HepG2 (cell line): ENCODE measurements around the gene RAB20. TPM values are rescaled to one million over a fixed set of nuclear protein-coding genes. Genes with fewer than 3 reads are reported as not detected.
A peak's percentile ranks its signal among the peaks of the same experiment; 100 is the strongest.

ENCODE experiments used
- ARID5B ChIP-seq: IDR thresholded peaks from 2 replicates; pipeline ENCODE4 v1.4.0; 2020; ENCODE audit warnings: mild to moderate bottlenecking, missing genetic modification reagents
- ASH2L ChIP-seq: fragments of 300-600, 200-600 bp; sonication (generic); IDR thresholded peaks from 2 replicates; pipeline ENCODE4 v1.7.0; 2017; ENCODE audit warnings: low read depth, mild to moderate bottlenecking, moderate library complexity, mixed read lengths, low read length; ENCODE audit not compliant: insufficient read length
- ATF1 ChIP-seq: IDR thresholded peaks from 2 replicates; pipeline ENCODE4 v1.6.1; 2016; ENCODE audit warnings: mild to moderate bottlenecking, control low read depth
- ETV5 ChIP-seq: IDR thresholded peaks from 2 replicates; pipeline ENCODE4 v1.6.1; 2018; ENCODE audit warnings: missing biosample characterization, missing genetic modification reagents, inconsistent platforms, borderline replicate concordance
- GATAD2A ChIP-seq: IDR thresholded peaks from 2 replicates; pipeline ENCODE4 v1.6.1; 2016
- HDAC1 ChIP-seq: sonication (generic); formaldehyde crosslinking; IDR thresholded peaks from 2 replicates; pipeline ENCODE4 v1.5.1; 2020; ENCODE audit warnings: mild to moderate bottlenecking, missing genetic modification reagents
- HIVEP1 ChIP-seq: sonication (generic); formaldehyde crosslinking; IDR thresholded peaks from 2 replicates; pipeline ENCODE4 v1.4.0; 2020; ENCODE audit warnings: mild to moderate bottlenecking, missing genetic modification reagents
- KDM4B ChIP-seq: sonication (generic); formaldehyde crosslinking; IDR thresholded peaks from 2 replicates; pipeline ENCODE4 v1.4.0; 2020; ENCODE audit warnings: missing genetic modification reagents
- NR2C2 ChIP-seq: sonication (generic); formaldehyde crosslinking; IDR thresholded peaks from 2 replicates; pipeline ENCODE4 v1.4.0; 2020; ENCODE audit warnings: missing genetic modification reagents, mild to moderate bottlenecking, moderate library complexity, borderline replicate concordance
- NR2F6 ChIP-seq, 2 experiments: IDR thresholded peaks; 2 replicates each; pipeline ENCODE4 v1.6.1; 2016; ENCODE audit warnings: antibody characterized with exemption in 1 of 2, mild to moderate bottlenecking in 1 of 2
- PITX1 ChIP-seq: sonication (generic); formaldehyde crosslinking; IDR thresholded peaks from 2 replicates; pipeline ENCODE4 v1.5.1; 2020; ENCODE audit warnings: mild to moderate bottlenecking, missing genetic modification reagents
- SAP130 ChIP-seq: IDR thresholded peaks from 2 replicates; pipeline ENCODE4 v1.6.1; 2016; ENCODE audit warnings: low read depth
- SIX4 ChIP-seq: sonication (generic); formaldehyde crosslinking; IDR thresholded peaks from 2 replicates; pipeline ENCODE4 v1.4.0; 2020; ENCODE audit warnings: missing genetic modification reagents
- SOX5 ChIP-seq: IDR thresholded peaks from 2 replicates; pipeline ENCODE4 v1.6.1; 2016; ENCODE audit warnings: borderline replicate concordance
- ZNF430 ChIP-seq: sonication (generic); formaldehyde crosslinking; IDR thresholded peaks from 2 replicates; pipeline ENCODE4 v1.9.0; 2021; ENCODE audit warnings: mild to moderate bottlenecking, missing genetic modification reagents
- ZNF878 ChIP-seq: sonication (generic); formaldehyde crosslinking; IDR thresholded peaks from 2 replicates; pipeline ENCODE4 v1.8.1; 2023; ENCODE audit warnings: mild to moderate bottlenecking, missing genetic modification reagents, moderate library complexity
- polyA plus RNA-seq, 8 experiments: library from polyadenylated mRNA; depleted of rRNA in 3 of 8; stranded (reverse) in 7 of 8; unstranded in 1 of 8; fragments of >200 nt; fragmentation: Illumina TruSeq in 4 of 8; extraction: Trizol in 4 of 8; gene quantifications; 2 replicates each; pipeline versions ENCODE4 v1.2.1 to v1.2.3, GENCODE V29; 2011 to 2016; ENCODE audit warnings: low read depth in 4 of 8, missing spikeins in 1 of 8, mixed read lengths in 1 of 8; ENCODE audit not compliant: insufficient read depth in 1 of 8
- total RNA-seq, 5 experiments: library from RNA; depleted of rRNA; stranded (reverse); fragments of >200 nt; fragmentation: Illumina TruSeq; extraction: Trizol; gene quantifications; 2 replicates each; pipeline ENCODE4 v1.2.3, GENCODE V29; 2016; ENCODE audit warnings: low read depth in 1 of 5
- TF ChIP-seq, protein P1 (sequence below): IDR thresholded peaks from 2 replicates; pipeline ENCODE4 v1.6.1; 2018; ENCODE audit warnings: missing genetic modification reagents
- TF ChIP-seq, protein P2 (sequence below): IDR thresholded peaks from 2 replicates; pipeline ENCODE4 v1.6.1; 2012; ENCODE audit warnings: low read depth, low read length, improper control_type of control experiment
- TF ChIP-seq, protein P3 (sequence below): sonication (generic); formaldehyde crosslinking; IDR thresholded peaks from 2 replicates; pipeline ENCODE4 v1.4.0; 2020; ENCODE audit warnings: missing genetic modification reagents, borderline replicate concordance
- TF ChIP-seq, protein P4 (sequence below): sonication (generic); formaldehyde crosslinking; IDR thresholded peaks from 2 replicates; pipeline ENCODE4 v1.4.0; 2020; ENCODE audit warnings: missing genetic modification reagents, low read depth, mild to moderate bottlenecking, borderline replicate concordance

RAB20 gene
- total and polyA plus RNA-seq, 2 of the 13 experiments (the other 11 are each of a cell fraction or from before 2014, with no cell fraction given) = 15.6 to 30.5 TPM

GRCh38 chr13:110485604-110486003 is 75.9 kb downstream of the RAB20 start (continued):
- TF ChIP-seq, protein P1, sequence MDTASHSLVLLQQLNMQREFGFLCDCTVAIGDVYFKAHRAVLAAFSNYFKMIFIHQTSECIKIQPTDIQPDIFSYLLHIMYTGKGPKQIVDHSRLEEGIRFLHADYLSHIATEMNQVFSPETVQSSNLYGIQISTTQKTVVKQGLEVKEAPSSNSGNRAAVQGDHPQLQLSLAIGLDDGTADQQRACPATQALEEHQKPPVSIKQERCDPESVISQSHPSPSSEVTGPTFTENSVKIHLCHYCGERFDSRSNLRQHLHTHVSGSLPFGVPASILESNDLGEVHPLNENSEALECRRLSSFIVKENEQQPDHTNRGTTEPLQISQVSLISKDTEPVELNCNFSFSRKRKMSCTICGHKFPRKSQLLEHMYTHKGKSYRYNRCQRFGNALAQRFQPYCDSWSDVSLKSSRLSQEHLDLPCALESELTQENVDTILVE = 0 out of 2 replicates have a peak, but pooled peaks have one; percentile 26
- TF ChIP-seq HIVEP1 (peak; percentile 100), ZNF430 (0 out of 2 replicates have a peak, but pooled peaks have one; percentile 25), SOX5 (CRISPR knock-in tag) (peak; percentile 85; the same call in 1 of the 2 replicates), ARID5B (CRISPR knock-in tag) (peak; percentile 97), NR2C2 (CRISPR knock-in tag) (no peak), ETV5 (CRISPR knock-in tag) (peak; percentile 43; the same call in 1 of the 2 replicates), NR2F6 (IDR thresholded peaks at IDR 0.05) (no peak), NR2F6 (CRISPR knock-in tag; IDR thresholded peaks at IDR 0.05) (peak; percentile 69), ZNF878 (CRISPR knock-in tag) (0 out of 2 replicates have a peak, but pooled peaks have one; percentile 39), ATF1 (CRISPR knock-in tag) (no peak), ASH2L (no peak), PITX1 (CRISPR knock-in tag) (0 out of 2 replicates have a peak, but pooled peaks have one; percentile 19), KDM4B (0 out of 2 replicates have a peak, but pooled peaks have one; percentile 29), SIX4 (CRISPR knock-in tag) (0 out of 2 replicates have a peak, but pooled peaks have one; percentile 52), GATAD2A (peak; percentile 54), HDAC1 (CRISPR knock-in tag) (peak; percentile 56; the same call in 1 of the 2 replicates), SAP130 (peak; percentile 66)
- TF ChIP-seq, protein P2, sequence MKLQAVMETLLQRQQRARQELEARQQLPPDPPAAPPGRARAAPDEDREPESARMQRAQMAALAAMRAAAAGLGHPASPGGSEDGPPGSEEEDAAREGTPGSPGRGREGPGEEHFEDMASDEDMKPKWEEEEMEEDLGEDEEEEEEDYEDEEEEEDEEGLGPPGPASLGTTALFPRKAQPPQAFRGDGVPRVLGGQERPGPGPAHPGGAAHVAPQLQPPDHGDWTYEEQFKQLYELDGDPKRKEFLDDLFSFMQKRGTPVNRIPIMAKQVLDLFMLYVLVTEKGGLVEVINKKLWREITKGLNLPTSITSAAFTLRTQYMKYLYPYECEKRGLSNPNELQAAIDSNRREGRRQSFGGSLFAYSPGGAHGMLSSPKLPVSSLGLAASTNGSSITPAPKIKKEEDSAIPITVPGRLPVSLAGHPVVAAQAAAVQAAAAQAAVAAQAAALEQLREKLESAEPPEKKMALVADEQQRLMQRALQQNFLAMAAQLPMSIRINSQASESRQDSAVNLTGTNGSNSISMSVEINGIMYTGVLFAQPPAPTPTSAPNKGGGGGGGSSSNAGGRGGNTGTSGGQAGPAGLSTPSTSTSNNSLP = peak; percentile 57; the same call in 1 of the 2 replicates
- TF ChIP-seq, protein P3, sequence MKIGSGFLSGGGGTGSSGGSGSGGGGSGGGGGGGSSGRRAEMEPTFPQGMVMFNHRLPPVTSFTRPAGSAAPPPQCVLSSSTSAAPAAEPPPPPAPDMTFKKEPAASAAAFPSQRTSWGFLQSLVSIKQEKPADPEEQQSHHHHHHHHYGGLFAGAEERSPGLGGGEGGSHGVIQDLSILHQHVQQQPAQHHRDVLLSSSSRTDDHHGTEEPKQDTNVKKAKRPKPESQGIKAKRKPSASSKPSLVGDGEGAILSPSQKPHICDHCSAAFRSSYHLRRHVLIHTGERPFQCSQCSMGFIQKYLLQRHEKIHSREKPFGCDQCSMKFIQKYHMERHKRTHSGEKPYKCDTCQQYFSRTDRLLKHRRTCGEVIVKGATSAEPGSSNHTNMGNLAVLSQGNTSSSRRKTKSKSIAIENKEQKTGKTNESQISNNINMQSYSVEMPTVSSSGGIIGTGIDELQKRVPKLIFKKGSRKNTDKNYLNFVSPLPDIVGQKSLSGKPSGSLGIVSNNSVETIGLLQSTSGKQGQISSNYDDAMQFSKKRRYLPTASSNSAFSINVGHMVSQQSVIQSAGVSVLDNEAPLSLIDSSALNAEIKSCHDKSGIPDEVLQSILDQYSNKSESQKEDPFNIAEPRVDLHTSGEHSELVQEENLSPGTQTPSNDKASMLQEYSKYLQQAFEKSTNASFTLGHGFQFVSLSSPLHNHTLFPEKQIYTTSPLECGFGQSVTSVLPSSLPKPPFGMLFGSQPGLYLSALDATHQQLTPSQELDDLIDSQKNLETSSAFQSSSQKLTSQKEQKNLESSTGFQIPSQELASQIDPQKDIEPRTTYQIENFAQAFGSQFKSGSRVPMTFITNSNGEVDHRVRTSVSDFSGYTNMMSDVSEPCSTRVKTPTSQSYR (CRISPR knock-in tag) = 0 out of 2 replicates have a peak, but pooled peaks have one; percentile 11
- TF ChIP-seq, protein P4, sequence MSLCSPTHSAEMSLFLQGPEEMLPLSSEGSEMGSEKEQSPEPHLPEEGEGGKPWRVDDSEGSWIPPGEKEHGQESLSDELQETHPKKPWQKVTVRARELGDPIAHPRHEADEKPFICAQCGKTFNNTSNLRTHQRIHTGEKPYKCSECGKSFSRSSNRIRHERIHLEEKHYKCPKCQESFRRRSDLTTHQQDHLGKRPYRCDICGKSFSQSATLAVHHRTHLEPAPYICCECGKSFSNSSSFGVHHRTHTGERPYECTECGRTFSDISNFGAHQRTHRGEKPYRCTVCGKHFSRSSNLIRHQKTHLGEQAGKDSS (CRISPR knock-in tag) = peak; percentile 44; the same call in 1 of the 2 replicates
